Uterus (tissue), 4 donors: Measurements from ENCODE around the gene GPR176. TPM values are rescaled to one million over a fixed set of nuclear protein-coding genes. Genes with fewer than 3 reads are reported as not detected.

Source experiments
- DNase-seq, 2 donors: peaks; one replicate each; pipeline ENCODE4 v3.0.0-alpha.2; 2019 to 2020
- H3K27ac ChIP-seq, 2 donors: fragments of 200-600 bp; sonication (generic); 1 replicate in 1 of 2; 2 replicates in 1 of 2; pipeline ENCODE4 v1.5.1; 2016 to 2018
- H3K27me3 ChIP-seq, 2 donors: fragments of 200-600 bp; sonication (generic); one replicate each; pipeline ENCODE4 v1.5.1; 2018 to 2019; ENCODE audit warnings: control low read depth in 1 of 2
- H3K36me3 ChIP-seq, 2 donors: fragments of 200-600 bp; sonication (generic); one replicate each; pipeline ENCODE4 v1.5.1; 2019; ENCODE audit warnings: control low read depth in 1 of 2
- H3K4me1 ChIP-seq, 2 donors: fragments of 200-600 bp; sonication (generic); one replicate each; pipeline ENCODE4 v1.5.1; 2018 to 2019; ENCODE audit warnings: control low read depth in 1 of 2
- H3K4me3 ChIP-seq, 2 donors: fragments of 200-600 bp; sonication (generic); 1 replicate in 1 of 2; 2 replicates in 1 of 2; pipeline ENCODE4 v1.5.1; 2018 to 2019; ENCODE audit warnings: mild to moderate bottlenecking in 1 of 2
- H3K9me3 ChIP-seq, 2 donors: fragments of 200-600 bp; sonication (generic); one replicate each; pipeline ENCODE4 v1.5.1; 2019; ENCODE audit warnings: control low read depth in 1 of 2
- POLR2A ChIP-seq, 2 donors: fragments of 450-650 bp; IDR thresholded peaks; one replicate each; pipeline ENCODE4 v1.6.1; 2016; ENCODE audit warnings: antibody characterized with exemption in 2 of 2, mild to moderate bottlenecking in 1 of 2, moderate library complexity in 1 of 2
- intact Hi-C: fragments of 100-400 bp; cut with DNase I; formaldehyde crosslinking; loops from one replicate; pipeline ENCODE4 v1.15.1; 2023; ENCODE audit warnings: low total_unique reads
- total RNA-seq, 4 donors: library from RNA; depleted of rRNA in 3 of 4; stranded (reverse); fragments of >200 nt in 3 of 4; gene quantifications; one replicate each; pipeline versions ENCODE4 v1.1.0 to v1.2.4, GENCODE V29; 2014 to 2023
- TF ChIP-seq, protein P1 (sequence below), 4 experiments: fragments of 200-600 bp in 2 of 4; fragments of 450-650 bp in 2 of 4; sonication (generic) in 2 of 4; IDR thresholded peaks; one replicate each; pipeline ENCODE4 v1.5.1; 2016 to 2019; ENCODE audit warnings: antibody characterized with exemption in 4 of 4, mild to moderate bottlenecking in 2 of 4, moderate library complexity in 1 of 4
- donor health status: DM: yes; HTN: yes; CAD: no.

GPR176 gene
- total RNA-seq, 4 donors from 2014 or later = 5.5 to 11.8 (median 7.1) TPM

DNA sequence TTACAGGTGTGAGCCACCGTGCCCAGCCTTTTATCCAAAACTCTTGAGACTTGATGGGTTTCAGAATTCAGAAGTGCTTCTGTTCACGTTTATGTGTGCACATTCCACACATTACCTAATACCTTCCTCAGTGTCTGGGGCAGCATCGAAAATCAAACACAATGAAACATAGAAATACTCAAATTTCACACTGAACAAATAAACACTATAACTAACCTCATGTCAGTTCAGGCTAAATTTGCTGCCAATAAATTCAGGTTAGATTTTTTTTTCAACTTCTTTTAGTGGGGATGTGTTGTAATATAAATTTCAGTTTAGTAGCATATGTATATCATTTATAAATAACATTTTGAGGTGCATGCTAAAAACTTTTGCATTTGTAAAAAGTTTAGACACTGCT lies 16.6 kb upstream of the GPR176 start:
- TF ChIP-seq, protein P1, sequence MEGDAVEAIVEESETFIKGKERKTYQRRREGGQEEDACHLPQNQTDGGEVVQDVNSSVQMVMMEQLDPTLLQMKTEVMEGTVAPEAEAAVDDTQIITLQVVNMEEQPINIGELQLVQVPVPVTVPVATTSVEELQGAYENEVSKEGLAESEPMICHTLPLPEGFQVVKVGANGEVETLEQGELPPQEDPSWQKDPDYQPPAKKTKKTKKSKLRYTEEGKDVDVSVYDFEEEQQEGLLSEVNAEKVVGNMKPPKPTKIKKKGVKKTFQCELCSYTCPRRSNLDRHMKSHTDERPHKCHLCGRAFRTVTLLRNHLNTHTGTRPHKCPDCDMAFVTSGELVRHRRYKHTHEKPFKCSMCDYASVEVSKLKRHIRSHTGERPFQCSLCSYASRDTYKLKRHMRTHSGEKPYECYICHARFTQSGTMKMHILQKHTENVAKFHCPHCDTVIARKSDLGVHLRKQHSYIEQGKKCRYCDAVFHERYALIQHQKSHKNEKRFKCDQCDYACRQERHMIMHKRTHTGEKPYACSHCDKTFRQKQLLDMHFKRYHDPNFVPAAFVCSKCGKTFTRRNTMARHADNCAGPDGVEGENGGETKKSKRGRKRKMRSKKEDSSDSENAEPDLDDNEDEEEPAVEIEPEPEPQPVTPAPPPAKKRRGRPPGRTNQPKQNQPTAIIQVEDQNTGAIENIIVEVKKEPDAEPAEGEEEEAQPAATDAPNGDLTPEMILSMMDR (IDR thresholded peaks at IDR 0.05) = no peak
- TF ChIP-seq POLR2A (IDR thresholded peaks at IDR 0.05) = no peak
- intact Hi-C loops = no loop called here
- H3K27me3 ChIP-seq = no peaks in the 10 kb centered on the region
- no peaks in the 10 kb centered on the region for H3K9me3 ChIP-seq
- no peaks in the 10 kb centered on the region for H3K4me1 ChIP-seq
- no peaks in the 10 kb centered on the region for H3K36me3 ChIP-seq
- DNase-seq = no peak
- no peak overlapping the region for H3K27ac ChIP-seq
- no peak overlapping the region for H3K4me3 ChIP-seq

DNA sequence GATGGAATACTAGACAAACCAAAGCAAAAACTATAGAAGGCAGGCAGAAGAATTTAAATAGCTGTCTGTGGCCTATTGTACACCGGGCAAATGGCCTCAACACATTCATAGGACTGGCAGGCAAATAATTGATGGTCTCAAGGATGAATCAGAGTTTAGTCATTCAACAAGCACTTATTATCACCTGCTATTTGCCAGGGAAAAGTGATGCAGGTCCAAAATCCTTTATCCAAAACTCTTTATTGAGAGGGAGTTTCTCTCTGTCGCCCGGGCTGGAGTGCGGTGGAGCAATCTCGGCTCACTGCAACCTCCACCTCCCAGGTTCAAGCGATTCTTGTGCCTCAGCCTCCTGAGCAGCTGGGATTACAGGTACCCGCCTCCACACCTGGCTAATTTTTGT lies 16.1 kb upstream of the GPR176 start:
- Histone ChIP-seq H3K9me3 (no peaks in the 10 kb centered on the region), H3K27me3 (no peaks in the 10 kb centered on the region), H3K4me1 (no peaks in the 10 kb centered on the region), H3K4me3 (no peak overlapping the region), H3K36me3 (no peaks in the 10 kb centered on the region), H3K27ac (no peak overlapping the region)
- intact Hi-C loops = no loop called here
- DNase-seq = no peak
- TF ChIP-seq, protein P1 (IDR thresholded peaks at IDR 0.05) = no peak
- no peak for TF ChIP-seq POLR2A (IDR thresholded peaks at IDR 0.05)

DNA sequence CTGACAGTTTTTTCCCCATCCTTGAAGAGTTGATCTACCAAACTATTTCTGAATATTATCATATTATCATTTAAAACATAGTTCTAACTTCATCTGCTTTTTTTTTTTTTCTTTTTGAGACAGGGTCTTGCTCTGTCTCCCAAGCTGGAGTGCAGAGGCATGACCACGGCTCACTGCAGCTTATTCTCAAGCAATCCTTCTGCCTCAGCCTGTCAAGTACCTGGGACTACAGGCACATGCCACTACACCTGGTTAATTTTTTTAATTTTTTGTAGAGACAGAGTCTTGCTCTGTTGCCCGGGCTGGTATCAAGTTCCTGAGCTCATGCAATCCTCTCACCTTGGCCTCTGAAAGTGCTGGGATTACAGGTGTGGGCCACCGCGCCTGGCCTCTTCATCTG lies 15.2 kb upstream of the GPR176 start:
- Histone ChIP-seq H3K4me3 (no peak overlapping the region), H3K36me3 (no peaks in the 10 kb centered on the region), H3K9me3 (no peaks in the 10 kb centered on the region), H3K27me3 (no peaks in the 10 kb centered on the region), H3K4me1 (no peaks in the 10 kb centered on the region), H3K27ac (no peak overlapping the region)
- intact Hi-C loops = no loop called here
- no peak for DNase-seq
- no peak for TF ChIP-seq POLR2A (IDR thresholded peaks at IDR 0.05)
- TF ChIP-seq, protein P1 (IDR thresholded peaks at IDR 0.05) = no peak

DNA sequence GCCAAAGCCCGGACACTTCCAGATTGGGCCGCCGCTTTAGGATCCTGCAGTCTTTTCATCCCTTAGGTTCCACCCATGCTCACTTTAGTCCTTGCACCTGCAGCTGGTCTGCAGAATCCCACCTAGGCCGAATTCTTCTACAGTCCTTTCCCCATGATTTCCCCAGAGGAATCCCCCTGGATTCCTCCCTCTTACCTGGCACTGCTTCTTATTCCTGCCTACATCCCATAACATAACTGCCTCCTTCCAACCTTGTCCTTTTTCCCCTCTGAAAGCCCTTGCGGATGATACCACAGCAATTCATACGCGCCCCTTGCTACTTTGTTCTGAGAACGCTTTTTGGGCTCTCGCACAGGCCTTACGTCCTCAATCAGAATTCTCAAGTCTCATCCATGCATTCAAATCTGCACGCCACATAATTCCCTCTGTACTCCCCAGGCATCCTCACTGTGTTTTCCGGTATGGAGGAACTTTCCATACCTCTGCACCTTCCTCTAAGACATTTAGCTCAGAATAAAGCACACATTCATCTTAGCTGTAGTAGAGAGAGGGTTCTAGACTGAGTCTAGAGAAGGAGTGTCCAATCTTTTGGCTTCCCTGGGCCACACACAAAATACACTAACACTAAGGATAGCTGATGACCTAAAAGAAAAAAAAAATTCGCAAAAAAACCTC lies 14.5 kb upstream of the GPR176 start:
- Histone ChIP-seq H3K4me1 (no peaks in the 10 kb centered on the region), H3K4me3 (peak overlapping the region; percentile 68 to 81)

DNA sequence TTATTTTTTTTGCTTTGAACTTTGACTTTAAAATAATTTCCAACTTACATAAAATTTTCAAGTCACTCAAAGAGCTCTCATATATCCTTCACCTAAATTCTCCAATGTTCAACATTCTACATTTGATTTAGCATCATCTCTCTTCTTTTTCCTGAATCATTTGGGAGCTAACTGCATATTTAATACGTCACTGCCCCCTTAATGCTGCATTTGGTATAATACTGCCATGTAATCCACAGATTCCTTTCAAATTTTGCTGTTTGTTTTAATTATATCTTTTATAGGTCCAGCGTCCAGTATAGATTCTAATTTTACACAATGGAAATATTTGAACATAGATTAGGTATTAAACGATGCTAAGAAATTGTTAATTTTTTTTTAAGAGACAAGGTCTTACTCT lies 11.5 kb upstream of the GPR176 start:
- H3K36me3 ChIP-seq = no peaks in the 10 kb centered on the region
- H3K27me3 ChIP-seq = no peaks in the 10 kb centered on the region
- H3K27ac ChIP-seq = no peak overlapping the region
- TF ChIP-seq POLR2A (IDR thresholded peaks at IDR 0.05) = no peak
- TF ChIP-seq, protein P1 (IDR thresholded peaks at IDR 0.05) = no peak
- H3K9me3 ChIP-seq = no peaks in the 10 kb centered on the region
- no peaks in the 10 kb centered on the region for H3K4me1 ChIP-seq
- no peak overlapping the region for H3K4me3 ChIP-seq
- DNase-seq = no peak
- intact Hi-C loops = no loop called here

More for the DNA sequence above, 14.5 kb upstream of the GPR176 start:
- no peak for DNase-seq
- intact Hi-C loops = no loop called here
- Histone ChIP-seq H3K36me3 (no peaks in the 10 kb centered on the region), H3K27me3 (no peaks in the 10 kb centered on the region), H3K9me3 (no peaks in the 10 kb centered on the region), H3K27ac (peak overlapping the region; percentile 73 to 90)
- TF ChIP-seq, protein P1 (IDR thresholded peaks at IDR 0.05) = no peak
- no peak for TF ChIP-seq POLR2A (IDR thresholded peaks at IDR 0.05)
